SKM-1 (cell line): ENCODE results near the gene CDKN1C.

ENCODE experiments used
- DNase-seq: peaks from one replicate; lab custom pipeline; 2025; ENCODE audit not compliant: unreplicated experiment; lab: John Stamatoyannopoulos, UW

Gene CDKN1C

GRCh38 chr11:2890466-2891294, 5.1 kb upstream of the CDKN1C start:
- DNase-seq: no peak

DNA sequence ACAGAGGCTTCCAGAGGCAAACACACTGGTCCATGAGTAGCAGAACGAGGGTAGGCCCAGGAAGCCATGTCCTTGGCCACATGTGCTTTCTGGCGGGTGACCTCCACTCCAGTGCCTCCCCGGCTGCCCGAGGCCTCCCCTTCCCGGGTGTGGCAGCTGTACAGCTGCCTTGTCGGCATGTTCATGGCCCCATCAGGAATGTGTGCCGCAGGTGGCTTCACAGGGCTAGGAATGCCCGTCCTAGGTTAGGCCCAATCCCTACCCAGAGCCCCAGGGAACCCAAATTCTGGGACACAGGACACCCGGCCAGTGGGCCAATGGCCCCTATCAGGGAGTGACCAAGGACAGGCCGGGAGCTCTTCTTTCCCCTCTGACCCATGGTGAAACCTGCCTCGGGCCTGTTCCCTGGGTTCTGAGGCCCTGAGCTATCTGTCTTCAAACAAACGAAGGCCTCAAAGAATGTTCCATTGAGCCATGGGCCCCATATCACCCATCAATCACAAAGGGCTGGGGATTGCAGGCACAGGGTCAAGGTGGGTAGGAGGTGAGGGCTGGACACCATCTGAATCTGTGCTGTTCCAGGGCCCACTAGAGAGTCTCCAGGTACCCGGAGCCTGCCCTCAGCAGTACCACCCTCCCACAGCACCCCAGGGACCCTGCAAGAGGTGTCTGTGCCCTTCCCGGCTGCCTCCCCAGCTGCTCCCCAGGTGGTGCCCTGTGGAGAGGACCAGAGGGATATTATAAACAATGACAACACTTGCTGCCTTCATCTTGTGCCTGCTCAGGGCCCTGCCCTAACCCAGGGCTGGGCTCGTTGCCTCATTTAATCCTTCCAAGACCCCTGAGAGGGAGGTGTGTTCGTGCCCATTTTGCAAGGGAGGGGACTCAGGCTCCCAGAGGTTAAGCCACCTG, 4.0 kb upstream of the CDKN1C start:
- DNase-seq: no peak

- peak; percentile 28 for DNase-seq
These were observed 2.8 kb upstream of the CDKN1C start for GRCh38 chr11:2888266-2888968.

DNA sequence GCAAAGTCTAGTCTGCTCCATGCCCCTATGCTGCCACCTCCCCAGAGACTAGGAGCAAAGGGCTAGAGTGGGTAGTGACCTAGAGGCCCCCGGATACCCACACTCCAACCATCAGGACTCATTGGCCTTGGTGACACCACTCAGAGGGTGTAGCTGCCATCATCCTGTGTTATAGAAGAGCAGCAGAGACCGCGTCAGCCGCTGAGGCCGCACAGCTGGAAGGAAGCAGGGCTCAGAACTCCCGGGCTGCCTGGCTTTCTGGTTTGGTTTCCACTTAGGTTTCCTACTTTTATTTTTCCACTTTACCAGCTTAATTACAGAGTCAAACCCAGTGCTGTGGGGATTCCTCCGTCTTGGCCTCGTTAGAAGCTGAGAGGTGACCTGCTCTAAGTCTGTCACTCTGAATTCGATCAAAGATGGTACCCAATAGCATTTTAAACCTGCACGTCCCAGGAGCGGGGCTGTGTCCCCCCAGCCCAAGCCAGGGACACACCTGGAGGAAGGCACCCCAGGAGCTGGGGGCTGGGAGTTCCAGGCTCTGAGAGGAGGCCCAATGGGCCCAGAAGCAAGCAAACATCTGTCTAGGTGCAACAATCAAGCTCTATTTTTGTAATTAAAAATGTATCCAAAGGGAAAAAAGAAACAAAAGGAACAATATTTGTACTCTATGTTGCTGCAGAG, 2.1 kb upstream of the CDKN1C start:
- no peak for DNase-seq

DNA sequence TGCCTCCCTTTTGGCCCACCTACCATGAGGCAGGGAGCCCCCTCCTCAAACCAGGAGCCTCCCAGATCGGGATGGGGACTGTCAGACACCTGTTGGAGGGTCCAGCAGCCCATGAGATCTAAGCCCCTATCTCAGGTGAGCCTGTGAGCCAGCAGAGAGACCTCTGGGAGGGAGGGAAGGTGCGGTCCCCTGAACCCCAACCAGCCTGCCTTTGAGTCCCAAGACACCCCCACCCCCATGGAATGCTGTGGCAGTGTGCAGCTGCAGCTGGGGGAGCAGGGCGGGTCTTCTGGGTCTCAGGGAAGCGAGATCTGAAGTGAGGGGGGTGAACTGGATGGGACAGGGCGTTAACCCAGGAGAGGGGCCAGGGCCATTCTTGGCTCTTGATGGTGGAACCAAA, 1.4 kb upstream of the CDKN1C start:
- no peak for DNase-seq

- DNase-seq: no peak
These were observed 768 bp upstream of the CDKN1C start for GRCh38 chr11:2886191-2886894.

DNA sequence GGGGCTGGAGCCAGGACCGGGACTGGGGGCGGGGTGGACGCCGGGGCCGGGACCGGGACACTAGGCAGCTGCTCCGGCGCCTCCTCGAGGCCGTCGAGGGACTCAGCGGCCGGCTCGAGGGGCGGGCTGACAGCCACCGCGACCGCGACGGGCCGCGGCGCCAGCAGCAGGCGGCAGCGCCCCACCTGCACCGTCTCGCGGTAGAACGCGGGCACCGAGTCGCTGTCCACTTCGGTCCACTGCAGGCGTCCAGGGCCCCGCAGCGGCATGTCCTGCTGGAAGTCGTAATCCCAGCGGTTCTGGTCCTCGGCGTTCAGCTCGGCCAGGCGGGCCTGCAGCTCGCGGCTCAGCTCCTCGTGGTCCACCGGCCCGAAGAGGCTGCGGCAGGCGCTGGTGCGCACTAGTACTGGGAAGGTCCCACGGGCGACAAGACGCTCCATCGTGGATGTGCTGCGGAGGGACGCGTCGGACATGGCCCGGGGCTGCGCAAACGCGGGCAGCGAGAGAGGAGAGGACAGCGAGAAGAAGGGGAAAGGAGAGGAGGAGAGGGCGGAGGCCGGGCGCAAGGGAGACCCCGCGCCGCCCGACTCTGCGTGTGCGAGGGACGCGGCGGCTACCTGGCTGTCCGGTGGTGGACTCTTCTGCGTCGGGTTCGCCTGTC, 428 bp downstream of the CDKN1C start:
- DNase-seq: peak; percentile 36

- DNase-seq: no peak
These were observed 1.4 kb downstream of the CDKN1C start for GRCh38 chr11:2883979-2884815.

DNA sequence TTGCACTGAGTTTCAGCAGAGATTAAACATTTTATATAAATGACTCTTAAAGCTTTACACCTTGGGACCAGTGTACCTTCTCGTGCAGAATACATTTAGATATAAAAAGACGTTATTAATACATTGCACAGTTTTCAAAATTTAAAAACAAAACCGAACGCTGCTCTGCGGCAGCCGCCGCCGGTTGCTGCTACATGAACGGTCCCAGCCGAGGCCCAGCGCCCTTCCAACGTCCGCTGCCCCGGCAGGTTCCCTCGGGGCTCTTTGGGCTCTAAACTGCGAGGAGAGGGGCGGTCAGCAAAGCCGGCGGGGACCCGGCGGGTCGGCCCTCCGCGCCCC, 2.0 kb downstream of the CDKN1C start:
- no peak for DNase-seq

DNA sequence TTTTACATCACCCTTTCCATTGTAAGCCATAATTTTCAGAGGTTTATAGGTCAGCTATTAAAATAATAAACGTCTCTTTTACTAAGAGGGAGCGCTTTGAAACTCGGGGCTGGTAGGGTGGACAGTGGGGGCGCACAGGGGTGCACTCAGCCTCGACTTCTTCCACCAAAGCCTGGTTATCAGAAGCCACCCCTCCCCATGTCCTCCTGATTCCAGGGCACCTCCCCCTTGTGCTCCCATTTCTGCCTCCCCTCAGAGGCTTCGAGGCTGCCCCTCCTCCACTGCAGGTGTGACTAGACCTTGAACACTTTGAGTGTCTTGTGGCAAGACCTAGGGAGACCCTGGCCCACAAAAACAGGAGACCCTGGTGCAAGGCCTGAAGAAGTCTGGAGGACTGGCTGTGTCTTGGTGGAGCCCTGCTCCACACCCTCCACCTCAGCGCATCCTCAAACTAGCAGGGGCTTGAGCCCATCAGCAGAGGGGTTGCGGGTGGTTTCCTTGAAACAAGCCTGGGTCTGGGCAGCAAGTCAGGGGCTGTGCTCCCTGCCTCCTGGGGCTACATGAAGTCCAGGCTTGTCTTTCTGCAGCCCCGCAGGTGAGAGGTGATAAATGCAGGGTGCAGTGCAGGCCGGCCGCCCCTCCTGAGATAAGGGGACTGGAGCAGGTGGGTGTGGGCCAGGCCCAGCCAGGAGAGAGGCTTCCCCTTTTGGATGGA, 3.0 kb downstream of the CDKN1C start:
- no peak for DNase-seq

DNA sequence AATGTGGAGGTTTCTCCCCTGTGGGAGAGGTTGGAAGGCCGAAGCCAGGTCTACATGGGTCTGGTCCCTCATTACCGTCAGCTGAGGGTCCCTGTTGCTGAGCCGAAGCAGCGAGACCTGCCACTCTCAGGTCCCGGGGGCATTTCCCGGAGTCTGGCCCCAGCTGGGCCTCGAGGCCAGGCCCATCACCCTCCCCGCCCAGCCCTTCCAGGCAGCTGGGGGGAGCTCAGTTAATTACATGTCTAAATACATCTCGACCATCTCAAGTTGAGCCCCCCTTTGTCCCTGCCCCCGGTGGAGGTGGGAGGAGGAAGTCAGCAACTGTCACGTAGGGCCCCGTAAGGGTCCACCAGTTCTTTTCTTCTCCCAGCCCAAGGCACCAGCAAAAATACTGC, 3.6 kb downstream of the CDKN1C start:
- DNase-seq: no peak

GRCh38 chr11:2881076-2881980, 4.2 kb downstream of the CDKN1C start:
- no peak for DNase-seq

- DNase-seq: no peak
These were observed 4.9 kb downstream of the CDKN1C start for GRCh38 chr11:2880646-2881045.

GRCh38 chr11:2878782-2879181, 6.8 kb downstream of the CDKN1C start:
- no peak for DNase-seq

- no peak for DNase-seq
These were observed 8.1 kb downstream of the CDKN1C start for GRCh38 chr11:2877474-2877873.

DNA sequence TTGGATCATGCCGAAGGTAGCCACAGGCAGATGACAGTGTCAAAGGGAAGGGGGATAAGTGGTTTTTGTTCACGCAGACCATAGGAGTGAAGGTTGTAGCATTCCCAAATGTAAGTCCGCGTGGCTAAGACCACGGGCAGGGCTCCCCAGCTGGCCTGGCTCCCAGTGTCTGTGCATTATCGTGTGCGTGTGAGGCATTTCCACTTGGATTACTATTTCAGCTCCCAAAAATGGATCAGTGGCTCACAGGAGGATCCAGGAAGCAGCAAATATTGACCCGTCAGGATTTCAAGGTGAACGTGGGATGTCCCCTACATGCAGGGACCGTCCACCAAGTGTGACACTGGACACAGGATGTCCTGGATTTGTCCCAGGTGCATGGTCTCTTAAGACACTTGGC, 10.6 kb downstream of the CDKN1C start:
- no peak for DNase-seq

- DNase-seq: no peak
These were observed 14.4 kb downstream of the CDKN1C start for GRCh38 chr11:2870969-2871680.
